Measurements from ENCODE around the gene LILRB3. TPM values are rescaled to one million over a fixed set of nuclear protein-coding genes. Genes with fewer than 3 reads are reported as not detected.
"Not testable (repeated sequence)": the region's sequence is repeated elsewhere in the genome, so short reads cannot be mapped to it uniquely, and the experiment has no call there.

The LILRB3 gene
- total RNA-seq, 2 donors from 2014 or later: 0.73 to 5.9 TPM

GRCh38 chr19:54186351-54186750 is 36.5 kb downstream of the LILRB3 start:
- no peak for DNase-seq (ENCODE audit: low spot score)
- H3K36me3 ChIP-seq: no peaks in the 10 kb centered on the region
- no peaks in the 10 kb centered on the region for H3K4me1 ChIP-seq (replicated peaks)
- no peak overlapping the region for H3K27ac ChIP-seq
- no peaks in the 10 kb centered on the region for H3K9me3 ChIP-seq
- intact Hi-C loops (cut with DNase I): no loop called here
- no peak overlapping the region for H3K4me3 ChIP-seq
- no peaks in the 10 kb centered on the region for H3K27me3 ChIP-seq (replicated peaks; ENCODE audit: insufficient read depth)
- 83% methylated on average over 8 of the region's 8 CpGs for WGBS
- no peak for TF ChIP-seq POLR2A (IDR thresholded peaks at IDR 0.05)
- no peak for TF ChIP-seq POLR2AphosphoS5 (IDR thresholded peaks at IDR 0.05)
- TF ChIP-seq, protein P1, sequence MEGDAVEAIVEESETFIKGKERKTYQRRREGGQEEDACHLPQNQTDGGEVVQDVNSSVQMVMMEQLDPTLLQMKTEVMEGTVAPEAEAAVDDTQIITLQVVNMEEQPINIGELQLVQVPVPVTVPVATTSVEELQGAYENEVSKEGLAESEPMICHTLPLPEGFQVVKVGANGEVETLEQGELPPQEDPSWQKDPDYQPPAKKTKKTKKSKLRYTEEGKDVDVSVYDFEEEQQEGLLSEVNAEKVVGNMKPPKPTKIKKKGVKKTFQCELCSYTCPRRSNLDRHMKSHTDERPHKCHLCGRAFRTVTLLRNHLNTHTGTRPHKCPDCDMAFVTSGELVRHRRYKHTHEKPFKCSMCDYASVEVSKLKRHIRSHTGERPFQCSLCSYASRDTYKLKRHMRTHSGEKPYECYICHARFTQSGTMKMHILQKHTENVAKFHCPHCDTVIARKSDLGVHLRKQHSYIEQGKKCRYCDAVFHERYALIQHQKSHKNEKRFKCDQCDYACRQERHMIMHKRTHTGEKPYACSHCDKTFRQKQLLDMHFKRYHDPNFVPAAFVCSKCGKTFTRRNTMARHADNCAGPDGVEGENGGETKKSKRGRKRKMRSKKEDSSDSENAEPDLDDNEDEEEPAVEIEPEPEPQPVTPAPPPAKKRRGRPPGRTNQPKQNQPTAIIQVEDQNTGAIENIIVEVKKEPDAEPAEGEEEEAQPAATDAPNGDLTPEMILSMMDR (IDR thresholded peaks at IDR 0.05): no peak

- no peaks in the 10 kb centered on the region for H3K9me3 ChIP-seq
- intact Hi-C loops (cut with DNase I): no loop called here
- H3K36me3 ChIP-seq: no peaks in the 10 kb centered on the region
- TF ChIP-seq, protein P1 (IDR thresholded peaks at IDR 0.05): no peak
- TF ChIP-seq POLR2AphosphoS5 (IDR thresholded peaks at IDR 0.05) (no peak), POLR2A (IDR thresholded peaks at IDR 0.05) (no peak)
- 88% methylated on average over 11 of the region's 11 CpGs for WGBS
- no peak overlapping the region for H3K4me3 ChIP-seq
- H3K27ac ChIP-seq: no peak overlapping the region
- no peaks in the 10 kb centered on the region for H3K27me3 ChIP-seq (replicated peaks; ENCODE audit: insufficient read depth)
- DNase-seq (ENCODE audit: low spot score): no peak
- H3K4me1 ChIP-seq (replicated peaks): no peaks in the 10 kb centered on the region
Observed at GRCh38 chr19:54183431-54183830, 39.4 kb downstream of the LILRB3 start.

GRCh38 chr19:54181894-54182293 is 40.9 kb downstream of the LILRB3 start:
- H3K4me1 ChIP-seq (replicated peaks); H3K9me3 ChIP-seq; DNase-seq (ENCODE audit: low spot score); H3K27me3 ChIP-seq (replicated peaks; ENCODE audit: insufficient read depth); H3K36me3 ChIP-seq; H3K4me3 ChIP-seq; H3K27ac ChIP-seq; intact Hi-C loops (cut with DNase I): not testable (repeated sequence)
- 83% methylated on average over 3 of the region's 3 CpGs for WGBS

GRCh38 chr19:54180691-54181091 is 42.1 kb downstream of the LILRB3 start:
- Histone ChIP-seq H3K27ac (no peak overlapping the region), H3K27me3 (replicated peaks; ENCODE audit: insufficient read depth) (no peaks in the 10 kb centered on the region), H3K36me3 (no peaks in the 10 kb centered on the region), H3K4me1 (replicated peaks) (no peaks in the 10 kb centered on the region), H3K9me3 (no peaks in the 10 kb centered on the region), H3K4me3 (no peak overlapping the region)
- 93% methylated on average over 37 of the region's 37 CpGs for WGBS
- TF ChIP-seq, protein P1 (IDR thresholded peaks at IDR 0.05): no peak
- TF ChIP-seq POLR2AphosphoS5 (IDR thresholded peaks at IDR 0.05): no peak
- intact Hi-C loops (cut with DNase I): no loop called here
- no peak for DNase-seq (ENCODE audit: low spot score)

GRCh38 chr19:54179921-54180461 is 42.8 kb downstream of the LILRB3 start:
- Histone ChIP-seq H3K9me3 (no peaks in the 10 kb centered on the region), H3K4me1 (replicated peaks) (no peaks in the 10 kb centered on the region), H3K27ac (no peak overlapping the region), H3K36me3 (no peaks in the 10 kb centered on the region), H3K27me3 (replicated peaks; ENCODE audit: insufficient read depth) (no peaks in the 10 kb centered on the region), H3K4me3 (no peak overlapping the region)
- intact Hi-C loops (cut with DNase I): no loop called here
- 41% methylated on average over 10 of the region's 10 CpGs for WGBS
- no peak for DNase-seq (ENCODE audit: low spot score)
- TF ChIP-seq POLR2AphosphoS5 (IDR thresholded peaks at IDR 0.05) (no peak), POLR2A (IDR thresholded peaks at IDR 0.05) (no peak)
- TF ChIP-seq, protein P1 (IDR thresholded peaks at IDR 0.05): no peak

All from prostate gland (tissue), 2 donors.